ENCODE data around the gene MAGI3. TPM values are rescaled to one million over a fixed set of nuclear protein-coding genes. Genes with fewer than 3 reads are reported as not detected.

Gene MAGI3
- total and polyA plus RNA-seq, 11 donors, result 2.1 to 10.0 (median 8.1) TPM

DNA sequence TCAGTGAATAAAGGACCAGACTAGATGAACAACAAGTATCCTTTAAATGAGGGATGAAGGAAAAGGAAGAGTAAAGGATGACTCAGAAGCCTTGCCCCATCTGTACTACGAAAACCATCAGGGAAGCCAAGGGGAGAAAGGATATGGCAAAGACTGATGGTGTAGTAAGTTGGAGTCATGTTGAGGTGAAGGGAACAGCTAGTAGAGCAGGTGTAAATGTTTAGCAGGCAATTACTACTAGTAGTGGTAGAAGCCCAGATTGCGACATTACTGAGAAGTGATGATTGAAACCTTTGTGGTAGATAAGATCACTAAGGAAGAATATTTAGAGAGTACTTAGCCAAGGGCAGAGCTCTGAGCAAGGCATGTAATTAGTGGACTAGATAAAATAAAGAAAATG is 285.0 kb downstream of the MAGI3 start:
- H3K36me3 ChIP-seq, result peaks cover 0 to 27% (median 14%) of the 10 kb centered on the region in 9 donors
- H3K27ac ChIP-seq, result no peak overlapping the region
- peaks cover 0 to 11% (median 7%) of the 10 kb centered on the region in 12 donors for H3K4me1 ChIP-seq
- no peak overlapping the region for H3K4me3 ChIP-seq
- no peaks in the 10 kb centered on the region for H3K9me3 ChIP-seq
- ATAC-seq (no peak), DNase-seq (no peak)
- 88 to 94% (median 91%) methylated on average over 2 of the region's 2 CpGs for WGBS, 4 donors
- no peaks in the 10 kb centered on the region for H3K27me3 ChIP-seq
- TF ChIP-seq POLR2A (IDR thresholded peaks at IDR 0.05), result no peak
- TF ChIP-seq, protein P1, sequence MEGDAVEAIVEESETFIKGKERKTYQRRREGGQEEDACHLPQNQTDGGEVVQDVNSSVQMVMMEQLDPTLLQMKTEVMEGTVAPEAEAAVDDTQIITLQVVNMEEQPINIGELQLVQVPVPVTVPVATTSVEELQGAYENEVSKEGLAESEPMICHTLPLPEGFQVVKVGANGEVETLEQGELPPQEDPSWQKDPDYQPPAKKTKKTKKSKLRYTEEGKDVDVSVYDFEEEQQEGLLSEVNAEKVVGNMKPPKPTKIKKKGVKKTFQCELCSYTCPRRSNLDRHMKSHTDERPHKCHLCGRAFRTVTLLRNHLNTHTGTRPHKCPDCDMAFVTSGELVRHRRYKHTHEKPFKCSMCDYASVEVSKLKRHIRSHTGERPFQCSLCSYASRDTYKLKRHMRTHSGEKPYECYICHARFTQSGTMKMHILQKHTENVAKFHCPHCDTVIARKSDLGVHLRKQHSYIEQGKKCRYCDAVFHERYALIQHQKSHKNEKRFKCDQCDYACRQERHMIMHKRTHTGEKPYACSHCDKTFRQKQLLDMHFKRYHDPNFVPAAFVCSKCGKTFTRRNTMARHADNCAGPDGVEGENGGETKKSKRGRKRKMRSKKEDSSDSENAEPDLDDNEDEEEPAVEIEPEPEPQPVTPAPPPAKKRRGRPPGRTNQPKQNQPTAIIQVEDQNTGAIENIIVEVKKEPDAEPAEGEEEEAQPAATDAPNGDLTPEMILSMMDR (IDR thresholded peaks at IDR 0.05), result no peak
- intact Hi-C loops (cut with DNase I), result loop anchor here in 5 of 10 donors (5.0 to 10.0 kb wide), 6 partner anchors 281 to 961 kb away; partner anchors contain the start of genes PPM1J (in 4 of the 5), MAGI3 (in 2 of the 5) and LRIG2 (in 1 of the 5)

DNA sequence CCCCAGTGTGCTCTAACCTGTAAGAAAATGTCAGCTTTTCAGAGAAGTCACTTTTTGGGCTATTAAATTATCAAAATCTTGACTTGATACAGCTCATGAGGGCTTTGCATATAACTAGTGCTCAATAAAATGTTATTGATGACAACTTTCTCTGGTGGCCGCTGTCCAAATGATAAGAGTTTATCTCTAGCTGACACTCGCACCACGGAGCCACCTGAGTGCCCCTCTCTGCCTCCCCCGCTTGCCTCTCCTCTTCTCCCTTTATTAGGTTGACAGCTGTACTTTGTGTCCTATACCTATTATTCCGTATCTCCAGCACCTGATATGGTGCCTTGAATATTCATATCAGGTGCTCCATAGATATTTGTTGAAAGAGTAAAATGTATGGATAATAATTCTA is 286.2 kb downstream of the MAGI3 start:
- Histone ChIP-seq H3K27me3 (no peaks in the 10 kb centered on the region), H3K9me3 (no peaks in the 10 kb centered on the region), H3K4me3 (no peak overlapping the region), H3K36me3 (peaks cover 0 to 30% (median 14%) of the 10 kb centered on the region in 9 donors), H3K4me1 (peaks cover 0 to 11% (median 7%) of the 10 kb centered on the region in 12 donors), H3K27ac (no peak overlapping the region)
- no peak for ATAC-seq
- TF ChIP-seq, protein P1 (IDR thresholded peaks at IDR 0.05), result no peak
- TF ChIP-seq POLR2A (IDR thresholded peaks at IDR 0.05), result no peak
- intact Hi-C loops (cut with DNase I), result loop anchor here in 8 of 10 donors (2.0 to 10.0 kb wide), 8 partner anchors 282 to 962 kb away; partner anchors contain the start of genes PPM1J (in 4 of the 8), MAGI3 (in 2 of the 8) and LRIG2 (in 1 of the 8)
- no peak for DNase-seq
- WGBS, 4 donors, result 71 to 82% (median 78%) methylated on average over 5 of the region's 5 CpGs

DNA sequence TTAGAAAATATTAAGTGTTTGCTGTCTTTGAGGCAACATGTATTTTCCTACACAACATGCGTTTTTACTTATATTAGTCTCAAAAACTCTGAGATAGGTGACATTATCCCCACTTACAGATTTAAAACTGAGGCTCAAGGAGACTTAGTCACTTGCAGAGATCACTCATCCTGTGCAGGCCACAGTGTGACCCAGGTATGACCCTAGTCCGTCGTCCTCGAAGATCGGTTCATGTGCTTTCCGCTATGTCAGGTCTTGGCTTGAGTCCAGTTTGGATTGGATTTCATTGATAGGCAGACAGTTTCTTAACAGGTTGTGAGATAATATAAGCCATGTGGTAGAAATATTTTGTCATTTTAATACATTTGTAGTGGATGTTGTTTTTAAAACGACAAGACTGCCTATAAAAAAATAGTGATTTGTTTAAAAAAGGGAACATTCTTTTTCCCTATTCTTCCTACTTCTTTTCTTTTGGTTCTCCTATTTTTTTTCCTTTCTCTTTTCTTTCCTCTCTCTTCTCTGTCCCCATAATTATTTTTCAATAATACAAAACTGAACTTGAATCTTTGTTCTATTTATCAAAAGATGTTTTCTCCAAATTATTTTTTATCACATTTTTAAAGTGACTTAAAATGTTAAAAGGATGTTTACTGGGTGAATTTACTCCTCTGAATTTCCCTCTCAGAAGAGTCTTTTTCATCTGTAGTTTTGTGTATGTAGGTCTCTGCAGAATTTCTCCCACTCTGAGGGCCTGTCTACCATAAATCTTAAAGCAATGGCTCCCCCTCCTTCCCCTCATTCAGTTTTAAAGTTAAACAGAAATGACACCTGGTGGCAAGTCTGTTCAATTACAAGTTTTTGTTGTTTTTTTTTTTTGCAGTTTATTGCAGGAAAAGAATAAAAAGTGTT is 287.2 kb downstream of the MAGI3 start:
- 21 to 31% (median 26%) methylated on average over 7 of the region's 7 CpGs for WGBS, 4 donors
- ATAC-seq, result peak in 3 of 4 donors; percentile 42 to 75 (median 74)
- no peaks in the 10 kb centered on the region for H3K9me3 ChIP-seq
- H3K36me3 ChIP-seq, result peaks cover 0 to 27% (median 10%) of the 10 kb centered on the region in 9 donors
- no peak for TF ChIP-seq POLR2A (IDR thresholded peaks at IDR 0.05)
- TF ChIP-seq, protein P1 (IDR thresholded peaks at IDR 0.05), result peak; percentile 46 to 73 (median 64)
- DNase-seq, result peak in 3 of 5 donors; percentile 16 to 39 (median 22)
- intact Hi-C loops (cut with DNase I), result loop anchor here (1.0 to 10.0 kb wide), 10 partner anchors 283 to 963 kb away; partner anchors contain the start of genes PPM1J (in 4 of the 10), MAGI3 (in 2 of the 10) and LRIG2 (in 1 of the 10)
- peaks cover 0 to 11% (median 7%) of the 10 kb centered on the region in 12 donors for H3K4me1 ChIP-seq
- no peak overlapping the region for H3K27ac ChIP-seq
- H3K4me3 ChIP-seq, result no peak overlapping the region
- no peaks in the 10 kb centered on the region for H3K27me3 ChIP-seq

DNA sequence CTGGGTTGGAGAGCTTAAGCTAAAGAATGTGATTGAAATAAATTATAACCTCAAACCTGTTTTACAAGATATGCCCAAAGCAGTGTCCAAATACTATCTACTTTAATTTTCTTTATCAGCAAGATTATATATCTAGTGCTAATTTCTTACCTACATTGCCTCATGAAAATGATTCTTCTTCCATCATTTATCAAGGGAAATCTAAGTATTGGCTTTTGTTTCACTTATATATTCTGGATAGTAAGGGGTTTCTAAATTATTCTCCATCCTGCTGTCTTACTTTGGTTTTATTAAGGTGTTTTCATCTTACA is 287.8 kb downstream of the MAGI3 start:
- peaks cover 0 to 13% (median 7%) of the 10 kb centered on the region in 12 donors for H3K4me1 ChIP-seq
- ATAC-seq (no peak), DNase-seq (no peak)
- intact Hi-C loops (cut with DNase I), result loop anchor here in 7 of 10 donors (1.0 to 10.0 kb wide), 9 partner anchors 283 to 963 kb away; partner anchors contain the start of genes PPM1J (in 4 of the 7), MAGI3 (in 2 of the 7) and LRIG2 (in 1 of the 7)
- H3K36me3 ChIP-seq, result peaks cover 0 to 27% (median 7%) of the 10 kb centered on the region in 9 donors
- no peak for TF ChIP-seq POLR2A (IDR thresholded peaks at IDR 0.05)
- TF ChIP-seq, protein P1 (IDR thresholded peaks at IDR 0.05), result peak in 2 of 12 donors; percentile 0 to 8
- H3K27me3 ChIP-seq, result no peaks in the 10 kb centered on the region
- H3K4me3 ChIP-seq, result no peak overlapping the region
- H3K9me3 ChIP-seq, result no peaks in the 10 kb centered on the region
- H3K27ac ChIP-seq, result no peak overlapping the region
